ENCODE measurements around the gene PACSIN1. TPM values are rescaled to one million over a fixed set of nuclear protein-coding genes. Genes with fewer than 3 reads are reported as not detected.

PACSIN1 gene
- total RNA-seq, 2 donors from 2014 or later = 0.52 TPM; not detected in 1

GRCh38 chr6:34566830-34567546, 101.1 kb downstream of the PACSIN1 start:
- no peaks in the 10 kb centered on the region for H3K4me1 ChIP-seq
- TF ChIP-seq POLR2A (IDR thresholded peaks at IDR 0.05) (no peak), CTCF (IDR thresholded peaks at IDR 0.05) (no peak)
- H3K27me3 ChIP-seq = no peaks in the 10 kb centered on the region
- DNase-seq (no peak), ATAC-seq (no peak)
- WGBS, 2 donors = 65 to 67% methylated on average over 10 to 14 of the region's 14 CpGs
- intact Hi-C loops (cut with DNase I) = no loop called here
- no peaks in the 10 kb centered on the region for H3K9me3 ChIP-seq
- no peak overlapping the region for H3K27ac ChIP-seq
- no peak overlapping the region for H3K4me3 ChIP-seq
- no peaks in the 10 kb centered on the region for H3K36me3 ChIP-seq (replicated peaks in 1 of 2; ENCODE audit: insufficient read depth in 1 of 2, low read depth in 2 of 2)

- Histone ChIP-seq H3K27me3 (no peaks in the 10 kb centered on the region), H3K9me3 (no peaks in the 10 kb centered on the region), H3K36me3 (replicated peaks in 1 of 2; ENCODE audit: insufficient read depth in 1 of 2, low read depth in 2 of 2) (no peaks in the 10 kb centered on the region), H3K4me3 (no peak overlapping the region), H3K27ac (no peak overlapping the region), H3K4me1 (no peaks in the 10 kb centered on the region)
- TF ChIP-seq POLR2A (IDR thresholded peaks at IDR 0.05) (no peak), CTCF (IDR thresholded peaks at IDR 0.05) (no peak)
- intact Hi-C loops (cut with DNase I) = no loop called here
- ATAC-seq = no peak
- 60 to 70% methylated on average over 4 to 12 of the region's 12 CpGs for WGBS, 2 donors
- no peak for DNase-seq
Measured at GRCh38 chr6:34568341-34569201, 102.7 kb downstream of the PACSIN1 start.

GRCh38 chr6:34569361-34569973, 103.6 kb downstream of the PACSIN1 start:
- H3K4me3 ChIP-seq = no peak overlapping the region
- H3K9me3 ChIP-seq = no peaks in the 10 kb centered on the region
- DNase-seq = no peak
- H3K27ac ChIP-seq = no peak overlapping the region
- no peak for TF ChIP-seq CTCF (IDR thresholded peaks at IDR 0.05)
- TF ChIP-seq POLR2A (IDR thresholded peaks at IDR 0.05) = no peak
- intact Hi-C loops (cut with DNase I) = no loop called here
- H3K36me3 ChIP-seq (replicated peaks in 1 of 2; ENCODE audit: insufficient read depth in 1 of 2, low read depth in 2 of 2) = no peaks in the 10 kb centered on the region
- 54 to 62% methylated on average over 5 of the region's 5 CpGs for WGBS, 2 donors
- no peaks in the 10 kb centered on the region for H3K27me3 ChIP-seq
- H3K4me1 ChIP-seq = no peaks in the 10 kb centered on the region
- ATAC-seq = no peak

- Histone ChIP-seq H3K4me3 (no peak overlapping the region), H3K27ac (no peak overlapping the region), H3K4me1 (no peaks in the 10 kb centered on the region), H3K27me3 (no peaks in the 10 kb centered on the region), H3K9me3 (no peaks in the 10 kb centered on the region), H3K36me3 (replicated peaks in 1 of 2; ENCODE audit: insufficient read depth in 1 of 2, low read depth in 2 of 2) (no peaks in the 10 kb centered on the region)
- ATAC-seq = no peak
- TF ChIP-seq CTCF (IDR thresholded peaks at IDR 0.05) = no peak
- TF ChIP-seq POLR2A (IDR thresholded peaks at IDR 0.05) = no peak
- WGBS, 2 donors = 71 to 72% methylated on average over 21 of the region's 21 CpGs
- DNase-seq = no peak
- intact Hi-C loops (cut with DNase I) = no loop called here
Measured at GRCh38 chr6:34570066-34570833, 104.4 kb downstream of the PACSIN1 start.
